Measurements from ENCODE around the gene PCDHGA1. TPM values are rescaled to one million over a fixed set of nuclear protein-coding genes. Genes with fewer than 3 reads are reported as not detected.

The PCDHGA1 gene
- total RNA-seq, 1 experiment from 2014 or later: 0.64 TPM

- H3K36me3 ChIP-seq (ENCODE audit: control insufficient read depth, insufficient read depth, low read length): no peaks in the 10 kb centered on the region
- CTCF ChIA-PET: no interaction called here
- no peak overlapping the region for H3K4me3 ChIP-seq (ENCODE audit: low read depth, low read length)
- no peak for DNase-seq
- POLR2A ChIA-PET: no interaction called here
- Mint-ChIP-seq H3K27me3 (ENCODE audit: insufficient read depth, unreplicated experiment) (no peaks in the 10 kb centered on the region), H3K4me3 (ENCODE audit: unreplicated experiment) (no peak overlapping the region), H3K27ac (ENCODE audit: unreplicated experiment) (no peak overlapping the region), H3K4me1 (ENCODE audit: low read depth, unreplicated experiment) (no peaks in the 10 kb centered on the region), H3K36me3 (ENCODE audit: insufficient read depth, unreplicated experiment) (no peaks in the 10 kb centered on the region), H3K9me3 (ENCODE audit: unreplicated experiment) (no peaks in the 10 kb centered on the region)
- intact Hi-C loops (cut with micrococcal nuclease; ENCODE audit: unreplicated experiment): no loop called here
- no TSS peak for BruUV-seq (replicated peaks)
- TF ChIP-seq CTCF (IDR thresholded peaks at IDR 0.05; ENCODE audit: insufficient read depth in 1 of 2, low read depth in 1 of 2, low read length in 1 of 2, severe bottlenecking in 1 of 2, unreplicated experiment in 1 of 2): no peak
- H3K4me1 ChIP-seq: no peaks in the 10 kb centered on the region
- H3K9me3 ChIP-seq: no peaks in the 10 kb centered on the region
- H3K27me3 ChIP-seq (replicated peaks; ENCODE audit: control insufficient read depth, insufficient read depth, low read length): no peaks in the 10 kb centered on the region
These were observed 155.2 kb downstream of the PCDHGA1 start for GRCh38 chr5:141485321-141486055.

- CTCF ChIA-PET: no interaction called here
These were observed 155.8 kb downstream of the PCDHGA1 start for GRCh38 chr5:141486091-141486490.

GRCh38 chr5:141487131-141487530 lies 156.8 kb downstream of the PCDHGA1 start:
- no peaks in the 10 kb centered on the region for H3K4me1 ChIP-seq
- H3K9me3 Mint-ChIP-seq (ENCODE audit: unreplicated experiment): no peaks in the 10 kb centered on the region
- H3K4me1 Mint-ChIP-seq (ENCODE audit: low read depth, unreplicated experiment): no peaks in the 10 kb centered on the region
- ChIA-PET CTCF (no interaction called here), POLR2A (no interaction called here)
- intact Hi-C loops (cut with micrococcal nuclease; ENCODE audit: unreplicated experiment): no loop called here
- no peaks in the 10 kb centered on the region for H3K9me3 ChIP-seq
- no peaks in the 10 kb centered on the region for H3K27me3 ChIP-seq (replicated peaks; ENCODE audit: control insufficient read depth, insufficient read depth, low read length)
- no peak overlapping the region for H3K27ac Mint-ChIP-seq (ENCODE audit: unreplicated experiment)
- BruUV-seq (replicated peaks): no TSS peak
- DNase-seq: no peak
- TF ChIP-seq CTCF (IDR thresholded peaks at IDR 0.05; ENCODE audit: insufficient read depth in 1 of 2, low read depth in 1 of 2, low read length in 1 of 2, severe bottlenecking in 1 of 2, unreplicated experiment in 1 of 2): no peak
- no peaks in the 10 kb centered on the region for H3K36me3 Mint-ChIP-seq (ENCODE audit: insufficient read depth, unreplicated experiment)
- no peaks in the 10 kb centered on the region for H3K27me3 Mint-ChIP-seq (ENCODE audit: insufficient read depth, unreplicated experiment)
- H3K4me3 ChIP-seq (ENCODE audit: low read depth, low read length): no peak overlapping the region
- no peaks in the 10 kb centered on the region for H3K36me3 ChIP-seq (ENCODE audit: control insufficient read depth, insufficient read depth, low read length)
- no peak overlapping the region for H3K4me3 Mint-ChIP-seq (ENCODE audit: unreplicated experiment)

More at GRCh38 chr5:141486091-141486490, 155.8 kb downstream of the PCDHGA1 start:
- TF ChIP-seq CTCF (IDR thresholded peaks at IDR 0.05; ENCODE audit: insufficient read depth in 1 of 2, low read depth in 1 of 2, low read length in 1 of 2, severe bottlenecking in 1 of 2, unreplicated experiment in 1 of 2): no peak
- no TSS peak for BruUV-seq (replicated peaks)
- Histone ChIP-seq H3K9me3 (no peaks in the 10 kb centered on the region), H3K4me1 (no peaks in the 10 kb centered on the region), H3K36me3 (ENCODE audit: control insufficient read depth, insufficient read depth, low read length) (no peaks in the 10 kb centered on the region), H3K27me3 (replicated peaks; ENCODE audit: control insufficient read depth, insufficient read depth, low read length) (no peaks in the 10 kb centered on the region), H3K4me3 (ENCODE audit: low read depth, low read length) (no peak overlapping the region)
- POLR2A ChIA-PET: no interaction called here
- no peak overlapping the region for H3K4me3 Mint-ChIP-seq (ENCODE audit: unreplicated experiment)
- H3K4me1 Mint-ChIP-seq (ENCODE audit: low read depth, unreplicated experiment): no peaks in the 10 kb centered on the region
- no peak for DNase-seq
- no peaks in the 10 kb centered on the region for H3K9me3 Mint-ChIP-seq (ENCODE audit: unreplicated experiment)
- H3K27ac Mint-ChIP-seq (ENCODE audit: unreplicated experiment): no peak overlapping the region
- intact Hi-C loops (cut with micrococcal nuclease; ENCODE audit: unreplicated experiment): no loop called here
- no peaks in the 10 kb centered on the region for H3K36me3 Mint-ChIP-seq (ENCODE audit: insufficient read depth, unreplicated experiment)
- no peaks in the 10 kb centered on the region for H3K27me3 Mint-ChIP-seq (ENCODE audit: insufficient read depth, unreplicated experiment)
